HAP-1 (cell line): ENCODE results near the gene CYSTM1.
"Not testable (repeated sequence)": the region's sequence is repeated elsewhere in the genome, so short reads cannot be mapped to it uniquely, and the experiment has no call there.

Experiments used
- DNase-seq, 2 experiments: peaks; one replicate each; pipeline ENCODE4 v3.0.0-alpha.2; 2016 to 2020; ENCODE audit warnings: low spot score in 2 of 2
- H3K27me3 ChIP-seq: fragments of 250-450 bp; sonication (Bioruptor Pico); 2 replicates; pipeline ENCODE4 v1.5.1; 2020; ENCODE audit warnings: low read depth, mild to moderate bottlenecking, moderate library complexity
- H3K36me3 ChIP-seq: fragments of 250-450 bp; sonication (Bioruptor Pico); replicated peaks from 2 replicates; pipeline ENCODE4 v1.5.1; 2020; ENCODE audit warnings: mild to moderate bottlenecking
- H3K4me1 ChIP-seq: fragments of 250-450 bp; sonication (Bioruptor Pico); 2 replicates; pipeline ENCODE4 v1.5.1; 2020; ENCODE audit warnings: mild to moderate bottlenecking
- H3K4me3 ChIP-seq: fragments of 250-450 bp; sonication (Bioruptor Pico); 2 replicates; pipeline ENCODE4 v1.5.1; 2020; ENCODE audit warnings: mild to moderate bottlenecking, moderate library complexity
- H3K9me3 ChIP-seq: fragments of 250-450 bp; sonication (Bioruptor Pico); 2 replicates; pipeline ENCODE4 v1.5.1; 2020; ENCODE audit warnings: mild to moderate bottlenecking, moderate library complexity
- in situ Hi-C: fragments of 300-500 bp; cut with MboI; formaldehyde crosslinking; loops from 3 replicates; pipeline ENCODE4 v1.14.3; 2020; ENCODE audit warnings: low sequenced_read_pairs, inconsistent platforms, mixed read lengths

Gene CYSTM1

DNA sequence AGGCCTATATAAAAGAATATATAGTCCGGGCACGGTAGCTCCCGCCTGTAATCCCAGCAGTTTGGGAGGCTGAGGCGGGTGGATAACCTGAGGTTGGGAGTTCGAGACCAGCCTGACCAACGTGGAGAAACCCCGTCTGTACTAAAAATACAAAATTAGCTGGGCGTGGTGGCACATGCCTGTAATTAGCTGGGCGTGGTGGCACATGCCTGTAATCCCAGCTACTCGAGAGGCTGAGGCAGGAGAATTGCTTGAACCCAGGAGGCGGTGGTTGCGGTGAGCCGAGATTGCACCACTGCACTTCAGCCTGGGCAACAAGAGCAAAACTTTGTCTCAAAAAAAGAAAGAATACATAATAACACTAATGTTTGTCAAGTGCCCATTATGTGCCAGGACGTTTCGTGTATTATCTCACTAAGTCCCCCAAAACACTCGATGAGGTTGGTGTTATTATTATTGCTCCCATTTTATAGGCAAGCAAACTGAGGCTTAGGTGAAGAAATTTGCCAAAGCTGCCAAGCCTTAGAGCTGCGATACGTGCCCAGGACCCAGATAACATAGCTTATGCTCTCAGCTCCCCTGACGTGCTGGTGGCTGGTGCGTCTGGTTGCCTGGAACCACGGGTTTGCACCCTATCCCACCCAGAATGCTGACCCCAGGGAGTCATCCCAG lies 20.1 kb upstream of the CYSTM1 start:
- not testable (repeated sequence) for H3K4me3 ChIP-seq, H3K36me3 ChIP-seq, DNase-seq, H3K27me3 ChIP-seq, H3K9me3 ChIP-seq, H3K4me1 ChIP-seq
- in situ Hi-C loops: loop anchor here (5.0 kb wide), 2 partner anchors 73 to 368 kb away; no protein-coding TSS in a partner anchor

DNA sequence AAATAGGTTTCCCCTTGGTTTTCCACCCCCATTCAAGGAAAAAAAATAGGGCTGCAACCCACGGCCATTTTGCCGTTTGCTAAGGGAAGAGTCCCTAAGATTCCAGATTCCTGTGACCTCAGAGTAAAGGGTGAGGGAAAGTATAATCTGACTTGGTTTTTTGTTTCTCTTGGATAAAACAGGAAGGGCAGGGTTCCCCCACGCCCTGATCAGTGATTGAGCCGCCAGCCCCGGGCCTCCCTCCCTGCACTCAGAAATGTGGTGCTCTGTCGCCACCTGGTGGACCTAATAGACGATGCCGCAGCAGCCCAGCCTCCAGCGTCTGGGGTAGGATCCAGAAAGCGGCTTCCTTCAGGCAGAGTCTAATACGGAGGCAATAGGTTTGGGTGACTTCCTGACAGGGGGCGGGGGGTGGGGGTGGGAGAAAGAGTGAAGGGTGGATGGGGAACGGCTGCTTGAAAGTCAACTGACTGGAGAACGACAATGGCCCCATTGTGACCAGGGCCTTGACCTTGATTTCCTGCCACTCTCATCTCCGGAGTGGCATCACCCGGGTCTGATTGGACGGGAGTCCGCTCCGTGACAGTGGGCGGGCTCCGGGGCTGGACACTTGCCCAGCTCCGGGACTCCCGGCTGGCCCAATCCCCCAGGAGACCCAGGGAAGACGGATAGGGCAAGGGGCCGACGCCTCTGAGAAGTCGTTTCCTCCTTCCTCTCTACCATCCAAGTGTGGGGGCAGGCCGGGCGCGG lies 17.8 kb upstream of the CYSTM1 start:
- in situ Hi-C loops: loop anchor here (5.0 kb wide), 1 partner anchor 370 kb away; no protein-coding TSS in a partner anchor
- no peaks in the 10 kb centered on the region for H3K27me3 ChIP-seq
- DNase-seq: peak; percentile 87 to 94

DNA sequence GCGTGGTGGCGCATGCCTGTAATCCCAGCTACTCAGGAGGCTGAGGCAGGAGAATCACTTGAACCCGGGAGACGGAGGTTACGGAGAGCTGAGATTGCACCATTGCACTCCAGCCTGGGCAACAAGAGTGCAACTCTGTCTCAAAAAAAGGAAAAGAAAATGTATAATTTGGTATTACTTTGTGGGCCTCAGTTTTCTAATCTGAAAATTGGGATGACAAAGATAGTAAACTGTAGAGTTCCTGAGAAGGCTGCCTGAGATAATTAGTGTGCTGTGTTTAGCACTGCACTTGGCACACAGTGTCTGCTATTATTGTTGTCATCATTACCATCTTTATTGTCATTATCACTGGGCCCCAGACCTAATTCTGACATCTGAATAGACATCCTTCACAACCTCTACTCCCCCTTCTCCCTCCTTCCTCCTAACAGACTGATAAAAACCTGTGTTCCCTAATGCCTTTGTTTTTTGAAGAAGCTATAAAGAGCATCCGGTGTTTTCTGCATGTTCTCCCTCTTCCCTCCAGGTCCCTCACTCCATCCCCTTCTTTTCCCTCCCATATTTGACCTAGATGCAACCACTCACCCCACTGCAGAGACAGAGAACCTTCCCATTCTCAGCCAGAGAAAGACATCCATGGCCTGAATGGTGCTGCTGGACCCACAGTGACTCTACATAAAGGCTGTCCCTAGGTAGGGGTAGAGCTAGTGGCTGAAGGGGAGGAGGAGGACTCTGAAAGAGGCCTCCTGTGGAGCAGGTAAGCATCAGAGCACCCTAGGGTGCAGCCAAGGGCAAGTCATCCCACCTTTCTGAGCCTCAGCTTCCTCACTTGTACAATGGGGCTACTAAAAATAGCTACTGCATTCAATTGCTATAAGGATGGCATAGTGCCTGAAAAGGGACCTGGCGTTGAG lies 15.7 kb upstream of the CYSTM1 start:
- in situ Hi-C loops: loop anchor here (5.0 kb wide), 1 partner anchor 372 kb away; no protein-coding TSS in a partner anchor
- H3K27me3 ChIP-seq: no peaks in the 10 kb centered on the region
- H3K4me1 ChIP-seq: peaks cover 6% of the 10 kb centered on the region
- no peak for DNase-seq
- H3K9me3 ChIP-seq: no peaks in the 10 kb centered on the region
- H3K36me3 ChIP-seq: no peaks in the 10 kb centered on the region
- no peak overlapping the region for H3K4me3 ChIP-seq

More for the DNA sequence above, 17.8 kb upstream of the CYSTM1 start:
- Histone ChIP-seq H3K9me3 (no peaks in the 10 kb centered on the region), H3K4me3 (peak overlapping the region; percentile 14), H3K4me1 (peaks cover 6% of the 10 kb centered on the region), H3K36me3 (no peaks in the 10 kb centered on the region)

DNA sequence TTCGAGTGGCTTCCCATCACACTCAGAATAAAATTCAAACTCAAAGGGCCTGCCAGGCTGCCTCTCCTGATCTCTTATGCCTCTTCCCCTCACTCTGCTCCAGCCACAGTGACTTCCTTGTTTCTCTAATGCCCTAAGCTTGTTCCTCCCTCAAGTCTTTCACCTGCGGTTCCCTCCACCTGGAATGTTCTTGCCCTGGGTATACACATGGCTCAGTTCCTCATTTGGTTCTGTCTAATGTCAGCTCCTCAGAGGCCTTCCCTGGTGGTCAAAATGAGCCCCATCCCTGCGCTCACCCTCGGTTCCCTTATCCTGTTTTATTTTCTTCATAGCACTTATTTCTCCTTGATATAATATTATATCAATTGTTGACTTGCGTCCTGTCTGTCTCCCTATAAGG lies 12.7 kb upstream of the CYSTM1 start:
- Histone ChIP-seq H3K27me3 (no peaks in the 10 kb centered on the region), H3K4me3 (no peak overlapping the region), H3K9me3 (no peaks in the 10 kb centered on the region), H3K4me1 (peaks cover 2% of the 10 kb centered on the region; the same call in 1 of the 2 replicates), H3K36me3 (no peaks in the 10 kb centered on the region)
- DNase-seq: no peak
- in situ Hi-C loops: no loop called here

DNA sequence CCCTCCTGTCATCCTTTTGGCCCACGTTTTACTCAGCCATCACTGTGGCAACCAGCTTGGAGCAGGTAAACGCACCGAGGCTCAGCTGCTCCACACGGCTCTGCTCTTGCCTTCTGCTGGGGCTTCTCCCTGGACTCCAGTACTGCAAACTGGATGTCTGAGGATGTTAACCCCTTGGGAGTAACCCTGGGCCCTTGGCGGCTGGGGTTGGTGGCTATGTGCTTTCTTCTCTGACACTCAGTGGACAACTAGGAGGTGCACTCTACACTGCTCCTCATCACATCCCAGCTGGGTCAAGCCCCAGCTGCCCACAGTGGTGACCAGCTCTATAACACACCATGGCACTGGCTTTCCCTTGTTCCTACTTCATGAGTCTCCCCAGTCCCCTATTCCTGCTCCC lies 12.2 kb upstream of the CYSTM1 start:
- H3K4me1 ChIP-seq: no peaks in the 10 kb centered on the region
- in situ Hi-C loops: no loop called here
- no peak for DNase-seq

DNA sequence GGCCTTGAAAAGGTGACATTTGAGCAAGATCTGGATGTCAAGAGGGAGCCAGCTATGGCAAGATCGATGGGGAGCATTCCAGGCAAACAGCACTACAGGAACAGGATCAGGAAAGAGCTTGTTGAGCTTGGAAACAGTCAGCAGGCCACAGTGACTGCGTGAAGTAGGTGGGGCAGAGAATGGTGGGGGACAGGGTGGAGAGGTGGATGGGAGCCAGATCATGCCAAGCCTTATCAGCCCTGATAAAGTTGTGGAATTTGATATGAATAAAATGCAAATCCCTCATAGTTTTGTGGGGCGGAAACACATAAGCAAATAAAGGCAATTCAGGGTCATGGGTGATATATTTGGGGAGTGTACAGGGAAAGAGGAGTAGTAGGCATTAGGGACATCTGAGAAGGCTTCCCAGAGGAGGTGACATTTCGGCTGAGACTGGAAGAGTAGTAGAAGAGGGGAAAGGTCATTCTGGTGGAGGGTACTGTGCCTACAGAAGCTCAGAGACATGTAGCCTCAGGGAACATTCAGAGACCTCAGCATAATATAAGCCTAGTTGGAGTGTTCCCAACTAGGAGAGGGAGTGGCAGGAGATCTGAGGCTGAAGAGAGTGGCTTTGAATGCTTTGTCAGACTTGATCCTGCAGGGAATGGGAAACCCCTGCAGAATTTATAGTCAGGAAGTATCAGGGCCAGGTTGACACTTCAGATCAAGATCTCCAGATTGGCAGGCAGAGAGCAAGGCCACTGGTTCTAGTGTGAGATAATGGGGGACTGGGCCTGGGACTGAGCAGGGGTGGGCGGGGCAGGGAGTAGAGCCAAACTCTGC lies 9.7 kb upstream of the CYSTM1 start:
- Histone ChIP-seq H3K4me3 (no peak overlapping the region), H3K4me1 (no peaks in the 10 kb centered on the region), H3K36me3 (no peaks in the 10 kb centered on the region), H3K9me3 (no peaks in the 10 kb centered on the region), H3K27me3 (no peaks in the 10 kb centered on the region)
- in situ Hi-C loops: no loop called here
- DNase-seq: no peak

More for the DNA sequence above, 12.2 kb upstream of the CYSTM1 start:
- Histone ChIP-seq H3K9me3 (no peaks in the 10 kb centered on the region), H3K27me3 (no peaks in the 10 kb centered on the region), H3K36me3 (no peaks in the 10 kb centered on the region), H3K4me3 (no peak overlapping the region)

DNA sequence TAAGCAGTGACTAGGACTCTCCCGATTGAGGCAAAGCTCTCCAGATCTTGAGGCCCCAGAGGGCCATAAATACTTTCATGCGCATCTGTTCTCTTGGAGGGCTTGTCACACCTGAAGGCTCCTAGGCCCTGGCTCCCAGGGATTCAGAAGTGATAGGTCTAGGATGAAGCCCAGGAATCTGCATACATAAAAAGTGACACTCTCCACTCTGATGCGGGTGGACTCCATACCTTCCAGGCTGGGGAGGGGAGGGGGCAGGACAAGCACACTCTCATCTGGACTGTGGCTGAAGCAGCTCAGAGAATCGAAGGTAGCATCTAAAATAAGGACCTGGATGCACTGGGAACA lies 9.1 kb upstream of the CYSTM1 start:
- no peaks in the 10 kb centered on the region for H3K27me3 ChIP-seq
- no peak overlapping the region for H3K4me3 ChIP-seq

DNA sequence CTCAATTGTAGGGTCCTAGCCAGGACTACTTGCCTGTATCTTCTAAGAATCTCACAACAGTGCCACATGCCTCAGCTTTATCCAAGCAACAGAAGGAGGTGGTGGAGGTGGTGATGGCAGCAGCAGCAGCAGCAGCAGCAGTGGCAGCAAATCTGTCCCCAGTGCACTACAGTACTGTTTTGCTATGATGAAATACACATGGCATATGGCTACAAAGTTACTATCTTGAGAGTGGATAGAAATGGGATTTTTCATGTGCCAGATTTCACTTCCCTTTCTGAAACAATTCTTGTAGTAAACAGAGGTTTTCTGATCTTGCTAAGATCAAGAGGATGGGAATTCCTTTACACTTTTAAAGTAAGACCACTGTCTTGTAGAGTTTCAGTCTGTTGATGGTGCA lies 8.1 kb upstream of the CYSTM1 start:
- Histone ChIP-seq H3K36me3 (no peaks in the 10 kb centered on the region), H3K27me3 (no peaks in the 10 kb centered on the region), H3K9me3 (no peaks in the 10 kb centered on the region), H3K4me1 (no peaks in the 10 kb centered on the region), H3K4me3 (no peak overlapping the region)
- in situ Hi-C loops: no loop called here
- DNase-seq: no peak

More for the DNA sequence above, 9.1 kb upstream of the CYSTM1 start:
- no peaks in the 10 kb centered on the region for H3K4me1 ChIP-seq
- DNase-seq: no peak
- in situ Hi-C loops: no loop called here
- H3K36me3 ChIP-seq: no peaks in the 10 kb centered on the region
- no peaks in the 10 kb centered on the region for H3K9me3 ChIP-seq

DNA sequence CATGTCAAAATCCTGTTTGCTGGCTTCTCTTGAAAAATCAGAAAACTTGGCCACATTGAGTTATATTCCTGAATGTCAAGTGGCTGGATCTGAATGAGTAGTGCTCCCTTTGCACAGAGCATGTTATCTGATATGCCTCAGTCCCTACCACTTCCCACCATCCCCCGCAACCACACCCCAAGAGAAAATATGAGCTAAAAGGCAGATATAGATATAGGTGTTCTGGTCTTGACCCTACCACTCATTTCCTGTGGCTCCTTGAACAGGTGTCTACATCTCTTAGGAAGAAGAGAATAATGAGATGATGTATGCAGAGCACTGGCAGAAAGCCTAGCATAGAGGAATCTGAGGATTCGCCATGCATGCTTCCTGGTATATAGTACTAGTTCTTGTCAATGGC lies 6.6 kb upstream of the CYSTM1 start:
- Histone ChIP-seq H3K9me3 (no peaks in the 10 kb centered on the region), H3K27me3 (no peaks in the 10 kb centered on the region), H3K4me1 (no peaks in the 10 kb centered on the region), H3K36me3 (no peaks in the 10 kb centered on the region), H3K4me3 (no peak overlapping the region)
- no peak for DNase-seq
- in situ Hi-C loops: no loop called here

DNA sequence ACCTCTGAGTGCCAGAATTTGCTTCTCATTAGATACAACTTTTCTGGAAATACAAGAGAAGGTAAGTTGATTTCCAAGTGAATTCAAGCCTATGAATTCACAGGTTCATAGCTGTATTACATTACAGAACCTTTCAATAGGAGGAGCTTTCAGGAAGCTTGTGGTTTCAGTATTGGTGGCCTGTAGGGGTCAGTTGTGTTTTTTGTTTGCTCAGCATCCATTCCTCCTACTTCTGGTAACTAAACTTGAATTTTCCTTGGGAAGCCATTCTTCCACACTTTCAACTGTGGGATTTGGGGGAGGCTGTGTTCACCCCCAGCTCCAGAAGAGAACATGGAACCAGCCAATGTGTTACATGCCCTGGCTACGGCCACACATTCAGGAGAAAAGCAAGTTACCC lies 5.6 kb upstream of the CYSTM1 start:
- no peaks in the 10 kb centered on the region for H3K9me3 ChIP-seq
- in situ Hi-C loops: no loop called here
- no peak overlapping the region for H3K4me3 ChIP-seq
- H3K4me1 ChIP-seq: peaks cover 3% of the 10 kb centered on the region
- H3K36me3 ChIP-seq: no peaks in the 10 kb centered on the region
- H3K27me3 ChIP-seq: no peaks in the 10 kb centered on the region
- DNase-seq: no peak

DNA sequence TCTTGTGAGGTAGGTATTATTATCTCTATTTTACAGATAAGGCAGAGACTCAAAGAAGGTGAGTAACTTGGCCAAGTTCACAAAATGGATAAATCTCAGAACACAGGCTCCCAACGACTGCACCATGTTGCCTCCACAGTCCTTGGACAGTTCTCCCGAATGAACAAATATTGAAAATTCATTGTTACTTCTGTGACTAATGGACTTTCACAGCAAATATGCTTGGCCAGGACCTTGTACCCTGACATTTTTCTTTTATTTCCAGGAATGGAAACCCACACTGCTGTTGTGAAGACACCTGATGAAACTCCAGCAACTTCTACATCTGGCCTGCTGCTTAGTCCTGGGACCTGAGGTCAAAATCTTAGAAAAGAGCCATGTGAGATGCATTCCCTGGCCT lies 2.5 kb upstream of the CYSTM1 start:
- in situ Hi-C loops: no loop called here
- no peak for DNase-seq
- Histone ChIP-seq H3K9me3 (no peaks in the 10 kb centered on the region), H3K36me3 (0 out of 2 replicates have a peak, but pooled peaks cover 3% of the 10 kb centered on the region), H3K4me1 (peaks cover 6% of the 10 kb centered on the region), H3K4me3 (no peak overlapping the region), H3K27me3 (no peaks in the 10 kb centered on the region)

DNA sequence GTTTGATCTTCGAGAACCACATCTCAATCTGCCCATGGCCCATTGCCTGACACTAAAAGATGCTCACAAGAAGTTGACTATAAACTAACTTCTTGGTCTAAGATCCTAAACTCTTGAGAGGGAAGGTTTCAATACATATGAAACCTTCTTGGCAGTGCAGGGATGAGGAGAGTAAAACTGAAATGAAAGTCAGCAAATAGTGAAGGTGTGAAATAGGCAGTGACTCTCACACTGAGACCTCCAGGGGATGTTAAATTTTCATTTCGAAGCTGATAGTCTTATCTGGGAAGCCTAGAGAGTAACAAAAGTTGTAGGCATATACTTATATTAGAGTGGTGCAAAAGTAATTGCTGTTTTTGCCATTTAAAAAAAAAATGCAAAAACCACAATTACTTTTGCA lies 974 bp upstream of the CYSTM1 start:
- no peak overlapping the region for H3K4me3 ChIP-seq

More for the DNA sequence above, 974 bp upstream of the CYSTM1 start:
- in situ Hi-C loops: no loop called here
- Histone ChIP-seq H3K4me1 (peaks cover 6% of the 10 kb centered on the region), H3K36me3 (0 out of 2 replicates have a peak, but pooled peaks cover 3% of the 10 kb centered on the region), H3K9me3 (no peaks in the 10 kb centered on the region), H3K27me3 (no peaks in the 10 kb centered on the region)
- DNase-seq: no peak
